Right lung (tissue), 5 donors: Measurements from ENCODE around the gene NT5C. TPM values are rescaled to one million over a fixed set of nuclear protein-coding genes. Genes with fewer than 3 reads are reported as not detected.
A peak's percentile ranks its signal among the peaks of the same experiment; 100 is the strongest.

Experiments
- DNase-seq, 2 donors: peaks; one replicate each; pipeline ENCODE4 v3.0.0-alpha.2; 2013
- polyA plus RNA-seq, 5 donors: library from polyadenylated mRNA; unstranded; fragments of 120-200 nt; gene quantifications; one replicate each; pipeline versions ENCODE4 v1.2.1 to v1.2.3, GENCODE V29; 2013; ENCODE audit warnings: inconsistent platforms in 1 of 5, low replicate concordance in 1 of 5; ENCODE audit not compliant: insufficient read length in 5 of 5, insufficient read depth in 1 of 5

Gene NT5C
- polyA plus RNA-seq, 5 donors: 42.4 to 63.3 (median 46.6) TPM

DNA sequence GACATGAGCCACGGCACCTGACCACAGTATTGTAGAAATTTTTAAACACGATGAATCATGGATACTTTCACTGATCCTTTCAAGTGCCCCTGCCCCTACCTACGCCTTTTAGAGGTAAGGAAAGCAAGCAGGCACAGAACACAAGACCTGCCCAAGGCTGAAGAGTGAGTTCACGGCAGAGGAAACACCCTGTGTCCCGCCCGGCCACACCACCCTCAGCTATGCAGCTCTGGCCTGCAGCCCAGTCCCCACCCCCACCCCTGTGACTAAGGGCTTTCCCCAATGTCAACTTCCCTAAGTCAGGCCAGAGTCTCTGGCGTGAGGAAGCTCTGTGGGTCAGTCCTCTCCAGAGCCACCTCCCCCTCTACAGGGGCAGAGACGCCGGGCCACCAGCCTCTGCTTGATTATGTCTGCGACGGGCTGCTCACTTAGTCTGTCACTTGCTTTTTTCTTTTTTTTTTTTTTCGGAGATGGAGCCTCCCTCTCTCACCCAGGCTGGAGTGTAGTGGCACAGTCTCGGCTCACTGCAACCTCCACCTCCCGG is 35.4 kb downstream of the NT5C start:
- peak; percentile 74 to 80 for DNase-seq

GRCh38 chr17:75094871-75095399 is 36.6 kb downstream of the NT5C start:
- no peak for DNase-seq

DNA sequence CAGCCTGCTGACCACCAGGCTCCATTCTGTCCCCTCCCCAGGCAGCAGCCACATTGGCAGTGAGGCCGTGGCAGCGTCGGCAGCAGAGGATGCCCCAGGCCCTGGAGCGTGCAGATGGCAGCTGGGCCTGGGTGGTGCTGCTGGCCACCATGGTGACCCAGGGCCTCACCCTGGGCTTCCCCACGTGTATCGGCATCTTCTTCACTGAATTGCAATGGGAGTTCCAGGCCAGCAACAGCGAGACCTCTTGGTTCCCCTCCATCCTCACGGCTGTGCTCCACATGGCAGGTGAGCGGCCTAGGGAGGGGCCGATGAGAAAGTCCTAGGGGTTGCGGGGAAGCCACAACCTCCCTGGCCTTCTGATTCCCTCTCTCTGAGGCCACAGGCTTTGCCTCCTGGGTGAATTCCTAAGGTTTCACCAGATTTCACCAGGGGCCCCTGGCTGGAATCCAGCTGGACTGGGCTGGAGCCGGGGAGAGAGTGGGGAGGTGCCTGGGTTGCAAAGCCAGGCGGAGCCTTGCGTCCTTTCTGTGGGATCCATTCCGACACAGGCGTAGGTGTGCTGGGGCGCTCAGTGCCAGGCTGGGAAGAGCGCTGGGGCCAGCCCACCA is 37.9 kb downstream of the NT5C start:
- DNase-seq: no peak

DNA sequence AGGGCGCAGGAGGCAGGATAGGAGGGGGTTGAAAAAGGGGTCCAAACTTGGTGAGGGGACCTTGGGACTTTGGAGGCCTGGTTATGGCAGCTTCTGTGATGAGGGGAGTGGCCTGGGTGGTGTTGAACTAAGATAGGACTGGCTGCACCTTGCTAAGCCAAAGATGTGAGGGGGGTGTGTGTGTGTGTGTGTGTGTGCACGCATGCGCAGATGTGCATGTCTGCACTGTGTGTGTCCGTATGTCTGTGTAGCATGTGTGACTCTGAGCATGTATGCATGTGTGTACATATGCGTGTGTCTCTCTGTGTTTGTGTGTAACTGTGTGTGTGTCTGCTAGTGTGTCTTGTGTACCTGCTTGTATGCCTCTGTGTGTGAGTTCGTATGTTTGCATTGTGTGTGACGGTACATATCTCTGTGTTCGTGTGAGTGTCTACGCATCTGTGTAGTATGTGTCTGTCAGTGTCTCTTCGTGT is 39.7 kb downstream of the NT5C start:
- no peak for DNase-seq

GRCh38 chr17:75090871-75091854 is 40.4 kb downstream of the NT5C start:
- no peak for DNase-seq

DNA sequence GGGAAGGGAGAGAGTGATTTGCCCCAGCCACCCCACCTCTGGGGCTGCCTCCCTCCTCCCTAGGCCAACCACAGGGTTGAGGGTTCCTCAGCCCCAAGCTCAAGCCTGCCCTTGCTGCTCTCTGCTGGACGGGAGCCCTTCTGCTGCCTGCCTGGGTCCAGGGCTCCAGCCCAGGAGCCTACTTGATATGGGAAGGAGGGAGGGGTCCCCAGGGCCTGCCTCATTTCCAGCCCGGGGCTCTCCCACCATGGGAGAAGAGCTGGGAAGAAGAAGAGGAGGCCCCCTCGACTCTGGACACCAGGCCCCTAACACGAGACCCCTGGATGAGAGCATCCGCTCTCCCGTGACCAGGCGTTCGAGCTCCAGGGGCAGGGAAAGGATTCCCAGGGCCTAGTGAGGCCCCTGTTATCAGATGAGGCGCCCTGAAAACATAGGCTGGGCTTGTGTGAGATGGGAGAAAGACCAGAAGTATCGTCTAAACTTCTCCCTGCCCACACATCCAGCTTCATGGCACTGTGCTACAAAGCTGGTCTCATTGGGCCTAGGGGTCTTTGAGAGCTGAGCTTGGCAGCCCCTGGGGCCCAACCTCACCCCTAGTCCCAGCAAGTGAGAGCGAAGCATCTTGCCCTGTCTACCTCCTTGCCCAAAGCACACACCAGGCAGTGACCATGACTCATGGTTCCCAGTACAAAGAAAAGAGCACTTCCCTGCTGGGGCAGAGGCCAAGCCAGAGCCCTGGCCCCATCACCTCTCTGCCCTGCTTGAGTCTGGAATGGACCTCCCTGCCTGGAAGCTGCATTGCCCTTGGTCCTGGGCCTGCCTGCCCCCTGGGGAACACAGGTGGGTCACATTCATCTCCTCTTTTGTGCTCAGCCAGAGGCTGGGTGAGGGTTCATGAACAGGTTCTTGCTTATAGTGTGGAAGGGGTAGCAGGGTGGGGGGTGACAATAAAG is 42.8 kb downstream of the NT5C start:
- DNase-seq: no peak

DNA sequence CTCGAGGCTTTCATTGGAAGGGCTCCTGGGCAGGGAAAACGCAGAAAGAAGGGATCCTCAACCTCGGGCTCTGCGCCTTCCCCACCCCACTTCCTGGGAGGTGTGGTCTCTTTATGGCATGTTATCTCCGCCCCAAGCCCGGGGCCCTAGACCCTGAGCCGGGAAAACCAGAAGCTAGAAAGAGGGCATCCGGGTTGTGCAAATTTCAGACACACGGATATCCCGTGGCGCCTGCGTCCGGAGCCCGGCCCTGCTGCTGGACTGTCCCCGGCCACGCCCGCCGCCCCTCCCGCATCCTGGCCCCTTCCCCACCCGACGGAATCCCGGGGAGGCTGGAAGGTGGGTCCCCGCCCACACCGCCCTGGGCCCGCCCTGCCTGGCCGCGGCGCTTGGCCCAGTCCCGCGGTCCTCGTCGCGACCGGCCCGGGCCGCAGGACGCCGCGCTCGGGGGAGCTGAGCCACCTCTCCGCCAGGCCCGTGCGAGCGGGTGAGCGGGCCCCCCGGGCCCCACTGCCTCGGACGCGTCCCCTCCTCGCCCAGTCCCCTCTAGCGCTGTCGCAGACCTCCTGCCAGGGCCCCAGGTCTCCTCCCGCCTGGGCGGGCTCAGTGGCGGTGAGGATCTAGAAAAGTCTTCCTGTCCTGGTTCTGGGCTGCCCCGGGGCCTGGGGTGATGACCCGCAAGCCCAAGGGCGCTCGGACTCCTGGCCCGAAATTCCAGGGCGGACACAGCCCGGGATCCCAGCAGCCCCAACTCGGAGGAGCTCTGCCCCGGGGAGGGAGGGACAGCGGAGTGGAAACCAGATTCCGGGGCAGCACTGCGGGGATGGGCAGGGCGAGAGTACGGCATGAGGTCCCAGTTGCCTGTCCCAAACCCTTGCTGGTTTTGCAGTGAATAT is 43.7 kb downstream of the NT5C start, which contains the start of gene SLC16A5:
SLC16A5 (plus strand) TSS at position 397 of the 896 bp plus-strand sequence. CDS start 5,683 bp downstream, outside the sequence.
- DNase-seq: peak; percentile 85 to 86

- DNase-seq: no peak
Observed at GRCh38 chr17:75087182-75087557, 44.4 kb downstream of the NT5C start.

- DNase-seq: no peak
Observed at GRCh38 chr17:75086496-75087181, 44.9 kb downstream of the NT5C start.

GRCh38 chr17:75084039-75084660 is 47.4 kb downstream of the NT5C start:
- DNase-seq: no peak

DNA sequence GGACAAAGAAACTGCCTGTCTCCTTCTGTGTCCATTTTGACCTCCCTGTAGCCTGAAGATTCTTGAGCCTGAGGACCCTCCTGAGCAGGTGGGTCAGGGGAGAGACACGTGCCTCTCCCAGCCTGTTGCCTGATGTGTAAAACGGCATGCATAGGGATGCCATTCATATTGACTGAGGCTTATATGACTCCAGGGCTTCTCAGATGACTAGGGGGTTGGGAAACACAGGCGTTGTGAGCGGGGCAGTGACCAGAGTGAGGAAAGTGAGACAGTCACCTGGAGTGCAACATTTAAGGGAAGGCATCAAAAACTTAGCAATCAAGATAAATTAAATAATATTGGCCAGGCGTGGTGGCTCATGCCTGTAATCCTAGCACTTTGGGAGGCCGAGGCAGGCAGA is 48.9 kb downstream of the NT5C start:
- no peak for DNase-seq

GRCh38 chr17:75081611-75082540 is 49.7 kb downstream of the NT5C start:
- no peak for DNase-seq

Other genes starting within 250 kb of the NT5C start
- gene FADS6, start 238.1 kb downstream of the NT5C start, polyA plus RNA-seq: under 1 TPM in 4 of 5 donors, not detected in 1; 0.09 to 0.18 (median 0.10) TPM
- gene USH1G, start 208.5 kb downstream of the NT5C start, polyA plus RNA-seq: under 1 TPM in 4 of 5 donors, not detected in 1; 0.05 to 0.22 (median 0.12) TPM
- not detected for gene OTOP2, start 207.5 kb downstream of the NT5C start, polyA plus RNA-seq
- gene OTOP3, start 195.8 kb downstream of the NT5C start, polyA plus RNA-seq: not detected
- gene HID1, start 159.0 kb downstream of the NT5C start, polyA plus RNA-seq: 10 to 100 TPM; 48.9 to 76.3 (median 64.6) TPM
- gene CDR2L, start 144.1 kb downstream of the NT5C start, polyA plus RNA-seq: 10 to 100 TPM in 4 of 5 donors, 1 to 10 TPM in 1; 9.4 to 19.7 (median 12.5) TPM
- 10 to 100 TPM; 20.5 to 28.2 (median 24.6) TPM for gene MRPL58, start 119.1 kb downstream of the NT5C start, polyA plus RNA-seq
- gene ATP5PD, start 84.8 kb downstream of the NT5C start, polyA plus RNA-seq: 100 to 1,000 TPM; 200 to 252 (median 213) TPM
- 10 to 100 TPM; 25.0 to 29.1 (median 28.6) TPM for gene KCTD2, start 84.5 kb downstream of the NT5C start, polyA plus RNA-seq
- 10 to 100 TPM; 16.1 to 26.8 (median 23.3) TPM for gene SLC16A5, start 43.8 kb downstream of the NT5C start, polyA plus RNA-seq
- gene ARMC7, start 21.8 kb downstream of the NT5C start, polyA plus RNA-seq: 10 to 100 TPM; 11.7 to 17.2 (median 15.1) TPM
- gene JPT1, start 22.8 kb upstream of the NT5C start, polyA plus RNA-seq: 100 to 1,000 TPM in 1 of 5 donors, 10 to 100 TPM in 4; 73.5 to 103 (median 83.6) TPM
- 100 to 1,000 TPM; 666 to 791 (median 727) TPM for gene SUMO2, start 51.2 kb upstream of the NT5C start, polyA plus RNA-seq
- gene NUP85, start 73.9 kb upstream of the NT5C start, polyA plus RNA-seq: 10 to 100 TPM; 66.5 to 86.1 (median 79.5) TPM
- 10 to 100 TPM; 37.2 to 45.7 (median 39.9) TPM for gene GGA3, start 129.9 kb upstream of the NT5C start, polyA plus RNA-seq
- 10 to 100 TPM; 59.8 to 71.3 (median 64.5) TPM for gene MRPS7, start 130.1 kb upstream of the NT5C start, polyA plus RNA-seq
- gene MIF4GD, start 139.5 kb upstream of the NT5C start, polyA plus RNA-seq: 10 to 100 TPM; 14.7 to 17.2 (median 15.5) TPM
- 1 to 10 TPM; 5.5 to 8.2 (median 7.6) TPM for gene SLC25A19, start 157.7 kb upstream of the NT5C start, polyA plus RNA-seq